GM21619 (cell line): ENCODE data around the gene ZNF469.

Experiments
- ATAC-seq: cut with Tn5 transposase; IDR thresholded peaks from one replicate; pipeline ENCODE4 v1.9.1; 2021; ENCODE audit not compliant: unreplicated experiment

Gene ZNF469

DNA sequence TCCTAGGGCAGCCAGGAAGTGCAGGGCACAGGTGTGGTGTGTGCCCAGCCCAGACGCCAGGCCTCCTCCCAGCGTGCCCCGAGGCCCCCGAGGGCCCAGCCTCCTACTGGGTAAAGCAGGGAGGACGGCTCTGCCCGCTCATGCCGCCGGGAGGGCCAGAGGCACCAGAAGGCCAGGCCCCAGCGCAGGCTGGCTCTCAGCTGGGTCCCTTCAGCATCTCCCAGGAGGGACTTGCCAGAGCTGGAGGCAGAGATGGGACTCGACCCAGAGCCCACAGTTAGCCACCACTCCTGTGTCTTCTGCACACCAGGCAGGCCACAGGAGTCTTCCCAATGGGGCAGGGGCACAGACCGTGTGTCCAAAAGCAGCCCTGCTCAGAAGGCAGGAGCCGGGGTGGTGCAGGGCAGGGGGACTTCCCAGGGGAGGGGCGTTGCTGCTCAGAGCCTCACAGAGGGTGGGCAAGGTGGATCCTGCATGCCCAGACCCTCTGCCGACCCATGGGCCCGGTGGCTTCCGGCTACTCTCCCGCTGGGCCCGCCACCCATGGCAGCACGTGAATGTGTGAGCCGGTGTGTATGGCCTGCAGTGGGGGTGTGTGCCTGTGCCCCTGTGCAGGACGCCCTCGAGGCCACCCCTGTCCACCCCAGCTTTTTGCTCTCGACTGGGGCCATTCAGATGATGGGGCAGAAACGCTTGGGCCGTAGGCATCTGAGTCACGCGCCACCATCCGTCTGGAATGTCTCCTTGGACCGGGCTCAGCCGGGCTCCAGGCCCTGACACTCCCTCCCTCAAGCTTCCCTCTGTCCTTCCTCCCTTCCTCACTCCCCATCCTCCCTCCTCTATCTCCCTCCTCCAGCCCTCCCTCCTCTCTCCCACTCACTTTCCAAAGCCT is 5.7 kb upstream of the ZNF469 start:
- no peak for ATAC-seq

DNA sequence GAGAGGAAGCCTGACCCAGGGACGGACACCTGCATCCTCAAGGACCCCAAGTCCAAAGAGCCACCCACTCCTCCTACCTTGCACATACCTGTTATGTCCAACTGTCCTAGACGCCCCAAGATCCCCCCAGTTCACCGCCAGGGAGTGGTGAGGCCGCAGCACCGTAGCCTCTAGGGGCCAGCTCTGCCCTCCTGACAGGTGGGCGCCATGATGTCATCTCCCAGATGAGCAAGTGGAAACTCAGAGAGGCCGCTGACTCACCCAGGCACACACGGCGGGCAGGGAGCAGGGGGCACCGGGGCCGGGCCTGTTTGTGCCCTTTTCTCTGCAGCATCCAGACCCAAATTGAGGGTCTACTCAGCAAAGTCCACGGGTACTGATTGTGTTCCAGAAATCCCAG is 4.8 kb upstream of the ZNF469 start:
- ATAC-seq = no peak

DNA sequence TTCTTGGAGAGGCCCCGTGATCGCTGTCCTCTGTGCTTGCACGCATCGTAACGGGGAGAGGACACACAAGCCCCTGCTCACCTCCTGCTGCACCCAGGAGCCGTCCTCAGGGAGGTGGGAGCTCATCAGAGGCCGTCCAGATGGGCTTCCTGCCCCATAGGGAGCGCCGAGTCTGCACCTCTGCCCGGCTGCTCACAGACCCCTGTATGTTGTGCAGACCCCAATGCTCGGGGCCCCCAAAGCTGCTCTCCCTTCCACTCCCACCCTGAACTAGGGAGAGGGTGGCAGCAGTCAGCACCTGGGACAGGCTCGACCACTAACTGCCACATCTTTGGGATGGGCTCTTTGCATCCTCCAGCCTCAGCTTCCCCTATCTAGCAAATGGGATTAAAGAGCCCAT is 4.4 kb upstream of the ZNF469 start:
- no peak for ATAC-seq

DNA sequence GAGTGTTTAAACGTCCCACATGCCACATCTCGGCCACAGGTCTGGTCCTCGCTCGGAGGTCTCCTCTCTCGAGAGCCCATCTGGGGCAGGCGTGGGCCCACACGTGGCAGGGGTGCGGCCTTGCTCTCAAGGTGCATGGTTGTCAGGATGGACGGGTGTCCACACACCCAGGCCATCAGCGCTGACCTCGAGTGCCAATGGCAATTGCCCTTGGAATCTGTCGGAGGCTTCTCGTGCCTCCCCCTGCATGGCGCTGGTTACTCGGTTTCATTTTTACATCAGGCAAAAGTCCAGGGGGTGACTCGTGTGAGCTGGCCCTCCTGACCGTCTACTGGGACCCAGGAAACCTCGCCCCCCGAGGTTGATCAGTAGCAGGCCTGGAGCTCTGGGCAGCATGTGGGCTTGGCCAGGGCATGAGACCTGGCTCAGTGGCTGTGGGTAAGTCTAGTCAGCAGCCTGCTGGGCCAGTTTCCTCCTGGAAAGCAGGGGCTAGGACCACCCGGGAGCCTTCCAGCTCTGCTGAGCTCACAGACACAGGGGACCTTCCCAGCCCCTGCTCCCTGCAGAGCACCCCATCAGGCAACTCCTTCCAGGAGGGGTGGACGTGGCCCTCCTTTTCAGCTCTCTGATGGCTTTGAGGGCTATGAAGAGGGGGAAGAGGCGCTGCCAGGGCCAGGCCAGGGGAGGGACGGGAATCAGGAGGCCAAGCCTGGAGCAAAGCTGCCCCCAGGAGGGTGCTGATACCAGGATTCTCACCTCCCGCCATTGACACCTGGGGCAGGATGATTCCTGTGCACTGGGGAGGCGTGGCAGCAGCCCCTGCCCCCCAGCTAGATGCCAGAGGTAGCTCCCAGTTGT is 3.7 kb upstream of the ZNF469 start:
- ATAC-seq = no peak

DNA sequence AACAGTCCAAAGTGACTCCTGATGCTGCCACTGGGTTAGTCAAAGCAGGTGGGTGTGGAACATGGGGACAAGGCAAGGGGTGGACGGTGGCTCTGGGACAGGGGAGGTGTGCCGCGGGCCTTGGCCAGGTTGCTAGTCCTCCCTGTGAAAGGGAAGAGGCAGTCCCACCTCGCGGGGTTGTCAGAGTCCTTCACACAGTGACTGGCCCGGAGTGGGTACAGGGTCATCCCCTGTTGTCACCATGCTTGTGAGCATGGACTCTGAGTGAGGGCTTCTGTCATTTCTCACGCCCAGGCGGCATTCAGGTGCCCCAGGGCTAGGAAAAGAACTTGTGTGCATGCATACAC is 3.1 kb upstream of the ZNF469 start:
- ATAC-seq = no peak

DNA sequence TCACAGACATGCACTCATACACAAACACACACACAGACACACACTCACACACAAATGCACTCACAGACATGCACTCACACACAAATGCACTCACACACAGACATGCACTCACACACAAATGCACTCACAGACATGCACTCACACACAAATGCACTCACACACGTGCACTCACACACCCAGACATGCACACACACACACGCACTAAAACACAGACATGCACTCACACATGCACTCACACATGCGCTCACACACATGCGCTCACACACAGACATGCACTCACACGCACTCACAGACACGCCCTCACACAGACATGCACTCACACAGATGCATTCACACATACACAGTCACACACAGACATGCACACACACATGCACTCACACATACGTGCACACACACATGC is 2.7 kb upstream of the ZNF469 start:
- no peak for ATAC-seq

DNA sequence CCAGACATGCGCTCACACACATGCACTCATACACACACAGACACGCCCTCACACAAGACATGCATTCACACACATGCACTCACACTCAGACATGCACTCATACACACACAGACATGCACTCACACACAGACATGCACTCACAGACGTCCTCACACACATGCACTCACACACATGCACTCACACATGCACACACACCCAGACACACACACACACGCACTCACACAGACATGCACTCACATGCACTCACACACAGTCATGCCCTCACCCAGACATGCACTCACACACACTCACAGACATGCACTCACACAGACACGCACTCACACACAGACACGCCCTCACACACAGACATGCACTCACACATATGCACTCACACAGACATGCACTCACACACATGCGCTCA is 2.1 kb upstream of the ZNF469 start:
- ATAC-seq = no peak

DNA sequence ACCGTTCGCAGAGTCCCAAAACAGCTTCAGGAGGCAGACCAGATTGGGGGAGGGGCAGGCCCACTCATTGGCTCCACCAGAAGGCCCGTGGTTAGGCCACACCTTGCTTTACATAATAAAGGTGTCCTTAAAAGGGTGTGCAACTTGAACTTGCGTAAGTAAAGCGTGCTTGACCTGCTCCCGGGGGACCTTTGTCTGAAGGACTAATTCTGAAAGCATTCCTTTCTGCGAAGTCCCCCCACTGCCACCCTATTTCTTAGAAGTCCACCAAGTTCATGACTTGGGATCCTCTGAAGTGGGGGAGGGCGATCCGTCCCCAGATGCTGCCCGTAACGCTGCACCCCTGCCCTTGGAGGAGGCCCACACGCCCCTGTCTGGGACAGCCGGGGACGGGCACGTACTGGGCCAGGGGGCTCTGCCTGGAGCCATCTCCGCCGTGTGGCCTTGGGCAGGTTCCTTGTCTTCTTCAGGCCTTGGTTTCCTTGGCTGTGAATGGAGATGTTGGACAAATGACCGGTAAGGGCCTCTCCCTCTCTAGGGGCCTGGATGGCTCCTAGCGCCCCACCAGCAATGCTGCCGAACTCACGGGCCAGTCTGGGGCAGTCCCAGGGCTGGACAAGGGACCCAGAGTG is 823 bp upstream of the ZNF469 start:
- ATAC-seq = no peak

DNA sequence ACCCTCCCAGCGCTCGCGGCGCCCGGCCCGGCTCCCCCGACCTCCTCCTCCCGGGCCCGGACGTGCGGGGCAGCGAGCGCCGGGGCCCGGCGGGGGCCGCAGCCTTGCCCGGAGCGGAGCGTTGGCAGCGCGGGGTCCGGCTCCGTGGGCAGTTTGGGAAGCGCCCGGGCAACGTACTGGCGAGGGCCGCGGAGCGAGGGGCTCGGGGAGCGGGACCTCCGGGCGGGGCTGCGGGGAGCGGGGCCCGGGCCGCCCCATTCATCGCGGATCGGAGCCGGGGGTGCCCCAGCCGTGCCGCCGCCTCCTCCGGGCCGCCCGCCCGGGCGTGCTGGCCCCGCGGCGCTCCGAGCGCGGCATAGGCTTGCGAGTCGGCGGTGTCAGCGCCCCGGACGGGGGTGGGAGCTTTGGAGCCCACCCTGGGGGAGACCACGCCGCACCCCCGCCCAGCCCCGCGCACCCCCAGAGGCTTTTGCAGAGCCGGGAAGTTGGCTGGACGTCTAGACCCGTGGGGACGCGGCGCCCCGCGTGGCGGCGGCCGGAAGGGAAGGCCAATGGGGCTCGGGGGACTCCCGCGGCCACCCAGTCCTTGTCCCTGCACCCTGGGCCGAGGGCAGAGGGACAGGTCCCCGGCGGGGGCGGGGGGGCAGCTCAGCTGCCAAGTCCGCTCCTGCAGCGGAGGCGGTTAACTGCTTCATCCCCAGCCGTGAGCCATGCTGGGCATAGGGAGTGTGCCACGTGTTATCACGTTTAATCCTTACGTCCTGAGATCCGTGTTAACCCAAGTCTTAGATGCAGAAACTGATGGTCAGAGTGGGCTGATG is 852 bp downstream of the ZNF469 start:
- ATAC-seq = no peak

DNA sequence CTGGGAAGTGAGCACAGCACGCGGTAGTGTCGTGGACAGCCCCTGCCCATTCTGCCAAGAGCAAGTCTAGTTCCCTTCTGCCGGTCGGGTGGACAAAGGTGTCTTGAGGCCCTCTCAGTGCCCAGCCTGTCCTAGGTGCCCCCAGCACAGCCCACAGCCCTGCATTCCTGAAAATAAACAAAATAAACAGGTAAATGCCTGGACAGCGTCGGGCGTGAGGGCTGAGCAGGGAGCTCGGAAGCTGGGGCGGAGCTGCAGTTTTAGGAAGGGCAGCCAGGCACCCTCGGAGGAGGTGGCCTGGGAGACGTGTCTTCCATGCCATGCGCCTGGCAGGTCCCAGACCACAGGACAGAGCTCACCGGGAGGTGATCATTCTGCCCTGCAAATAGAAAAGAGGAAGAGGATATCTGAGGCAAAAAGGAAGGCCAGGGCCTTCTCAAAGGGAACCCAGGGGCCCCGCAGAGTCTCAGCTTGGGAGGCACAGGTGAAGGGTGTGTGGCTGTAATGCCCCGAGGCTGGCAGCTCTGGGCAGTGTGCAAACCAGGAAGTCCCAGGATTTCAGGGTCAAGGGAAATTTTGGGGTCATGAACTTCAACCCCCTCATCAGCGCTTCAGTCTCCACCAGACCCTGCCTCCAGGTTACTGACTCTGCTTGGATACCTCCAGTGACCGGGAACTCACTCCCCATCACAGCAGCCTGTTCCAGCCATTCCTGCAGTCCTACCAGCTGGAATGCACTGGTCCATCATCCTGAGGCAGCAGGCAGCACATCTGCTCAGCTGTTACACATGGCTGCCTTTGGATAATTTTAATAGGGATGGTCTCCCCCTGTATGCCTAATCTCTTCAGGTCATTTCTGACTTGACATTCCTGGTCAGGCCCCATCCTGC is 1.7 kb downstream of the ZNF469 start:
- no peak for ATAC-seq

DNA sequence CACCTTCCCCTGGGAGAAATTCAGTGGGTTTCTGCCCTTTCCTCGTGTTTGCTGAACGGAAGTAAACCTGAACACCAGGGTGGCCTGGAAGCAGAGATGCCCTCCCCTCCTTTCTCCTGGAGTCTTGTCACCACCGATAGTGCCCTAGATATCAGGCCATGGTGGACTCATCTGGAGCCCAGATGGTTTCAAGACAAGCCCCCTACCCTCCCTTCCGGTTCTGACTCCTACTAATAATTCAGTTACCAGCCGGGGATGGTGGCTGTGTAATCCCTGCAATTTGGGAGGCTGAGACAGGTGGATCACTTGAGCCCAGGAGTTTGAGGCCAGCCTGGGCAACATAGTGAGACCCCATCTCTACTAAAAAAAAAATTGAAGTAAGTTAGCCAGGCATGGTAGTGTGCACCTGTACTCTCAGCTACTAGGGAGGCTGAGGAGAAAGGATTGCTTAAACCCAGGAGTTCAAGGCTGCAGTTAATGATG is 2.4 kb downstream of the ZNF469 start:
- ATAC-seq = no peak

DNA sequence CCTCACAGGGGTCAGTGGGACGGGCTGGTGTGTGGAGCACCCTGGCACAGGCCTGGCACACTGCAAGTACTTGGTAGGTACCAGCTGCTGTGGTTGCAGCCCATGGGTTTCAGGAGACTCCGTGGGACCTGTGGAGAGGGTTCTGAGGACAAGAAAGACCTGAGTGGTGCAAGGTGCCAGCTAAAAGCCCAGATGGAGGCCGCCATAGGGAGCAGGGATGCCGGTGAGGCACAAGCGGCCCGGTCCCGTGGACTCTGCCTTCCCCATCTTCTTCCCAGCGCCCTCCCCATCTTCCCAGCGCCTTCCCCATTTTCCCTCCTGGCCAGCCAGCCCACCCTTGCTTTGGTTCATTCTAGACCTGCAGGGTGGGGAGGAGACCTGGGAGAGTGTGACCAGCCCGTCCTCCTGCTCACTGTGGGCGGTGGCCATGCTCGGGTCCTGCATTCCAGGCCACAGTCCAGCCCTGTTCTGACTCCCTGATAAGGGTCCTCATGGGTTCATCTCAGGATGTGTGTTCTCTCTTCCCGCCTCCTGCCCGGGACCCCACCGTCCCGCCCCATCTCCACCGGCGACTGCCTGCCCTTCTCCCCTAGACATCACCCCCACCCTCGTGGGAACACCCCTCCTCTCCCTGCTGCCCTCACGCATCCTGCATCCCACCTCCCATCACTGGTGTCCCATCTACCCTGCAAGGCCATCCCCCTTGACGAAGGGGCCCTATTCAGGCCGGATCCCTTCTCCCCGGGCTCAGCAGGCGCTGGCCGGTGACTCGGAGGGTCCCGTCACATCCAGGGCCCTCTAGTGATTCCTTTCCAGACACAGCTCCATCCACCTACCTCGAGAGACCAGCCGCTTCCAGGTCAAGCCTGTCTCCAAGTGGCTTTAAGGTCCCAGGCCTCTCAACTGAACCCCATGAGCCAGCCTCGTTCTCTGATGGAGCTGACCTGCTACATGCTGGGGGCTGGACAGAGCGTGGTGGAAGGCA is 3.4 kb downstream of the ZNF469 start:
- ATAC-seq = no peak

DNA sequence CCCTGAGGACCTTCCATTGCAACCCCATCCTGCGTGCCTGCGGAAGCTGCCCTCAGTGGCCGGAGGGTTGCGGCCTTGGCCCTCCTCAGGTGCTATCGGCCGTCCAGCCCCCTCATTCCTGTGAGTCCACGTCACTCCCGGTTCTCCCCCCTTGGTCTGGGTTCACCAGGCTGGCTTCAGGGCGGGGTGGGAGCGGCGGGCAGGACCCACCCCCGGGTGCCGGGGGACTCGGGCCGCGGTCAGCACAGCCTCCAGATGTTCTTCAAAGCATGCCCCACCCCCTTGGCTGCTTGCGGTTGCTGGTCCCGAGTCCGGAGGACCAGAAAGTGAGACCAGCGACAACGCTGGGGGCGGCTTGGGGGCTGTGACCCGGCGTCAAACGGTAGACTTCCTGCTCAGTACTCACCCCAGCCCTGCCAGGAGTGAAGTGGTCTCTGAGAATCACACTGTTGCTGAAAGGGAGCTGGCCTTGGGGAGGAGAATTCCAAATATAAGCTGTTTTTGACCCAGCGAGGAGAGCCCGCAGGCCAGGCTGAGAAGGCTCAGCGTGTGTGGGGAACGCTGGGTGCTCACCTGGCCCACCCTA is 4.5 kb downstream of the ZNF469 start:
- ATAC-seq = no peak

DNA sequence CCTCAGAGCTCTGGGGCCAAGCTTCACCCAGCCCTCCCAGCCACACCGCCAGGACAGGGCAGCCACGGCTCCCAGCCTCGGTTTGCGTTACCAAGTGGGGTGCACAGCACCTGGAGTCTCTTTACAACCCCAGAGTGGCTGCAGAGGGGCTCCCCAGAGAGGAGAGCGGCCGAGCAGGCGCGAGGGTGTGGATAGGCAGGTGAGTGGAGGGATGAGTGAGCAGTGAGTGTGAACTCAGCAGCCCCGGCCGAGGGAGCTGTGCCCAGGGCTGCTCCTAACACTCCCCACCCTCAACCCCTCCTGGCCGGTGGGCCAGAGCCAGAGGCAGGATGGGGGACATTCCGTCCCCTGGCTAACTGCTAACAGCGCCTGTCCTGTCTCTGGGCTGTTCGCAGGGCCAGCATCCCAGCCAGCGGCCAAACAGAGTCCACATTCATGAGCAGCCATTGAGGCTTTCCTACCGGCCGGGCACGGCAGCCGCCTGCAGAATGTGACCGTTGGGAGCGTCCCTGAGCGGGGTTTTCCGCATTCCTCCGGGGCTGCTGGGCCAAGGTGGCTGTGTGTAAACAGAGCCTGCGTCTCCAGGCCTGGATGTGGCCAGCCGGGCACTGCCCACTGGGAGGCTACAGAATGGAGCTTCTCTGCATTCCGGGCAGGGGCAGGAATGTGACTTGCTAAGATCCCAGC is 5.3 kb downstream of the ZNF469 start:
- no peak for ATAC-seq

DNA sequence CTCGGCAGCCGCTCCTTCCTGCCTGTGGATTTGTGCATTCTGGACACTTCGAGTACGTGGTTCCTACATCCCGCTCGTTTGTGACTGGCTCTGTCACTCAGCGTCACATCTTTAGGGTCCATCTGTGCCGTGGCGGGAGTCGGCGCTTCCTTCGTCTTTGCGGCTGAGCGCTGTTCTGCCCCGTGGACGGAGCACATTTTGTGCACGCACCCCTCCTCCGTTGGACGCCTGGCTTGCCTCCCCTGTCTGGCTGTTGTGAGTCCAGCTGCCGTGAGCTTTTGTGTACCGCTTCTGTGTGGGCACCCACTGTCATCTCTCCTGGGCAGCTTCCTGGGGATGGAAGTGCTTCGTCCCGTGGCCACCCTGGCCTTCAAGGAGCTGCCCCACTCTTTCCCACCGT is 6.4 kb downstream of the ZNF469 start:
- no peak for ATAC-seq

DNA sequence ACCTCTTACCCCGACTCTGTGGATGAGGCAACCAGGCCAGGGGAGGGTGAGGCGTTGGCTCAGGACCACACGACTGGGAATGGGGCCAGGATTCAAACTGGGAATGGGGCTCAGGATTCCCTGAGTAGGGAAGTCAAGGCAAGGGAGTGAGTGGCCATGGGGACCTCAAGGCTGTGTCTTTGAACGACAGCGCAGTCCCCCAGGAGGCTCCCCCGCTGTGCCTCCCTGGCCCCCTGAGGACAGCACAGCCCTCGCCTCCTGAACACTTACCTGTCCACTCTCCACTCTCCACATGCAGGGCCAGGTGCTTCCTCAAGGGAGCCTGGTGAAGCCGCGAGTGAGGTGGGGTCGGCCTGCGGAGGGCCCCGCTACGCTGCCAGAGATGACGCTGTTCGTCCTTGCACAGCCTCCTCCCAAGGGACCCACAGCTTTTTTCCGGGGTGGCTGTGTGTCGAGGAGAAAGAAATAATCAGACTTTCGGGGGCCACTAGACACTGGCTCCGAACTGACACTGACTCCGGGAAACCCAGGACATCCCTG is 6.9 kb downstream of the ZNF469 start:
- no peak for ATAC-seq

DNA sequence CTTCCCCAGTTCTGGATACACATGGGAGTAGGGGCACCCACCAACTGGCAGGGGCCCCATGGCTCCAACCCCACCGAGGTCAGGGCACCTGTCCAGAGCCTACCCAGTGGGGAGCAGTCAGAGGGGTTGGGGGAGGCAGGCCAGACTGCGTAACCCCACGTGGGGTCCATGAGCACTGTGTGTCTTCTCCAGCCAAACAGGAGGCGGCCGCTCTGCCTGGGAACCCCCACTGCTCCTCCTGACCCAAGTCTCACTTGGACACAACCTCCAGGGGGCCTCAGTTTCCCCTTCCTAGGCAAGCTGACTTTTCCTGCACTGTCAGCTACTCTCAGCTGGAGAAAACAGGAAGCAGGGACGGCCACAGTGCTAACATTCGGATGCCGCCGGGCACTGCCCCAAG is 7.5 kb downstream of the ZNF469 start:
- no peak for ATAC-seq
